PC-3 (cell line): ENCODE measurements around the gene DHX57.
"Not testable (repeated sequence)": the region's sequence is repeated elsewhere in the genome, so short reads cannot be mapped to it uniquely, and the experiment has no call there.

ENCODE experiments used
- EZH2 ChIP-seq: fragments of 300-600 bp; sonication (generic); IDR thresholded peaks from one replicate; pipeline ENCODE4 v1.6.1; 2017; ENCODE audit warnings: antibody characterized with exemption, mild to moderate bottlenecking, low read length; ENCODE audit not compliant: unreplicated experiment
- TF ChIP-seq, protein P1 (sequence below): fragments of 300-600 bp; sonication (generic); conservative IDR thresholded peaks from 2 replicates; pipeline ENCODE4 v1.5.1; 2017; ENCODE audit warnings: antibody characterized with exemption, low read depth, mild to moderate bottlenecking, low read length

GRCh38 chr2:38792321-38792720 lies 83.4 kb downstream of the DHX57 start:
- TF ChIP-seq, protein P1, sequence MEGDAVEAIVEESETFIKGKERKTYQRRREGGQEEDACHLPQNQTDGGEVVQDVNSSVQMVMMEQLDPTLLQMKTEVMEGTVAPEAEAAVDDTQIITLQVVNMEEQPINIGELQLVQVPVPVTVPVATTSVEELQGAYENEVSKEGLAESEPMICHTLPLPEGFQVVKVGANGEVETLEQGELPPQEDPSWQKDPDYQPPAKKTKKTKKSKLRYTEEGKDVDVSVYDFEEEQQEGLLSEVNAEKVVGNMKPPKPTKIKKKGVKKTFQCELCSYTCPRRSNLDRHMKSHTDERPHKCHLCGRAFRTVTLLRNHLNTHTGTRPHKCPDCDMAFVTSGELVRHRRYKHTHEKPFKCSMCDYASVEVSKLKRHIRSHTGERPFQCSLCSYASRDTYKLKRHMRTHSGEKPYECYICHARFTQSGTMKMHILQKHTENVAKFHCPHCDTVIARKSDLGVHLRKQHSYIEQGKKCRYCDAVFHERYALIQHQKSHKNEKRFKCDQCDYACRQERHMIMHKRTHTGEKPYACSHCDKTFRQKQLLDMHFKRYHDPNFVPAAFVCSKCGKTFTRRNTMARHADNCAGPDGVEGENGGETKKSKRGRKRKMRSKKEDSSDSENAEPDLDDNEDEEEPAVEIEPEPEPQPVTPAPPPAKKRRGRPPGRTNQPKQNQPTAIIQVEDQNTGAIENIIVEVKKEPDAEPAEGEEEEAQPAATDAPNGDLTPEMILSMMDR, result not testable (repeated sequence)
- not testable (repeated sequence) for TF ChIP-seq EZH2
